Panc1 (cell line): Measurements from ENCODE around the gene INPP5A. TPM values are rescaled to one million over a fixed set of nuclear protein-coding genes. Genes with fewer than 3 reads are reported as not detected.

Experiments
- ATAC-seq: fragments of 200-7000 bp; cut with Tn5 transposase; 2 replicates; pipeline ENCODE4 v1.9.1; 2020; ENCODE audit warnings: mild to moderate bottlenecking, moderate library complexity
- BruUV-seq: library from RNA; stranded (reverse); fragments of 400-500 nt; replicated peaks from 2 replicates; lab custom pipeline; 2021; lab: Mats Ljungman, UMichigan
- CTCF ChIA-PET: fragments of 300-600 bp; sonication (Branson Sonifier 250); formaldehyde crosslinking; loops from one replicate; lab custom pipeline; 2022; ENCODE audit warnings: antibody characterized with exemption; lab: Charles Lee
- POLR2A ChIA-PET: fragments of 300-600 bp; sonication (Branson Sonifier 250); formaldehyde crosslinking; loops from one replicate; lab custom pipeline; 2022; ENCODE audit warnings: antibody characterized with exemption; lab: Charles Lee
- DNase-seq: peaks from one replicate; pipeline ENCODE4 v3.0.0-alpha.2; 2010; ENCODE audit warnings: low read depth, low spot score
- H3K27ac ChIP-seq: 2 replicates; pipeline ENCODE4 v1.5.1; 2011; ENCODE audit warnings: mild to moderate bottlenecking, low read length, inconsistent platforms
- H3K27me3 ChIP-seq: fragments of 200-500 bp; sonication (Bioruptor generic); 2 replicates; pipeline ENCODE4 v1.6.0; 2014; ENCODE audit warnings: low read length, inconsistent platforms; ENCODE audit not compliant: control insufficient read depth, insufficient read depth
- H3K36me3 ChIP-seq: fragments of 200-500 bp; sonication (Bioruptor generic); 2 replicates; pipeline ENCODE4 v1.5.1; 2014; ENCODE audit warnings: inconsistent platforms, mild to moderate bottlenecking, low read length, moderate library complexity; ENCODE audit not compliant: control insufficient read depth, insufficient read depth
- H3K4me1 ChIP-seq: 2 replicates; pipeline ENCODE4 v1.5.1; 2011; ENCODE audit warnings: inconsistent platforms, mild to moderate bottlenecking, low read length, moderate library complexity; ENCODE audit not compliant: control insufficient read depth, insufficient read depth
- H3K4me3 ChIP-seq, 2 experiments: 2 replicates each; pipeline ENCODE4 v1.5.1; 2011 to 2012; ENCODE audit warnings: low read depth in 2 of 2, low read length in 2 of 2, mild to moderate bottlenecking in 2 of 2, inconsistent platforms in 1 of 2, moderate library complexity in 1 of 2
- H3K9me3 ChIP-seq: fragments of 200-500 bp; sonication (Bioruptor generic); 2 replicates; pipeline ENCODE4 v1.5.1; 2014; ENCODE audit warnings: low read depth, mild to moderate bottlenecking, inconsistent platforms, low read length, moderate library complexity; ENCODE audit not compliant: control insufficient read depth, insufficient read depth
- POLR2AphosphoS5 ChIP-seq: IDR thresholded peaks from 2 replicates; pipeline ENCODE4 v1.6.1; 2012; ENCODE audit warnings: mild to moderate bottlenecking, low read depth, low read length, moderate library complexity
- REST ChIP-seq, 2 experiments: IDR thresholded peaks; 2 replicates each; pipeline ENCODE4 v1.6.1; 2011 to 2012; ENCODE audit warnings: low read depth in 2 of 2, control low read depth in 1 of 2, low read length in 1 of 2, mild to moderate bottlenecking in 1 of 2, moderate library complexity in 1 of 2; ENCODE audit not compliant: insufficient read depth in 1 of 2
- SIN3A ChIP-seq: IDR thresholded peaks from 2 replicates; pipeline ENCODE4 v1.6.1; 2012; ENCODE audit warnings: low read depth, mild to moderate bottlenecking, low read length, moderate library complexity, borderline replicate concordance; ENCODE audit not compliant: insufficient read depth
- TCF7L2 ChIP-seq: IDR thresholded peaks from 2 replicates; pipeline ENCODE4 v1.6.1; 2011; ENCODE audit warnings: mild to moderate bottlenecking, low read depth, low read length, inconsistent platforms
- in situ Hi-C: cut with HindIII; loops from 2 replicates; pipeline ENCODE4 v1.10.0; 2016; ENCODE audit warnings: low sequenced_read_pairs, low pct_unique_long_range_greater_than_20kb
- intact Hi-C: fragments of 100-400 bp; cut with micrococcal nuclease; formaldehyde crosslinking; loops from one replicate; pipeline ENCODE4 v1.10.0; 2022; ENCODE audit not compliant: unreplicated experiment
- total RNA-seq: library from RNA; stranded (reverse); gene quantifications from one replicate; pipeline ENCODE4 v1.2.1, GENCODE V29; 2021; ENCODE audit not compliant: unreplicated experiment
- TF ChIP-seq, protein P1 (sequence below): fragments of 450-650 bp; IDR thresholded peaks from 2 replicates; pipeline ENCODE4 v1.5.1; 2017; ENCODE audit warnings: mild to moderate bottlenecking

INPP5A gene
- total RNA-seq, 1 experiment from 2014 or later: 60.0 TPM

DNA sequence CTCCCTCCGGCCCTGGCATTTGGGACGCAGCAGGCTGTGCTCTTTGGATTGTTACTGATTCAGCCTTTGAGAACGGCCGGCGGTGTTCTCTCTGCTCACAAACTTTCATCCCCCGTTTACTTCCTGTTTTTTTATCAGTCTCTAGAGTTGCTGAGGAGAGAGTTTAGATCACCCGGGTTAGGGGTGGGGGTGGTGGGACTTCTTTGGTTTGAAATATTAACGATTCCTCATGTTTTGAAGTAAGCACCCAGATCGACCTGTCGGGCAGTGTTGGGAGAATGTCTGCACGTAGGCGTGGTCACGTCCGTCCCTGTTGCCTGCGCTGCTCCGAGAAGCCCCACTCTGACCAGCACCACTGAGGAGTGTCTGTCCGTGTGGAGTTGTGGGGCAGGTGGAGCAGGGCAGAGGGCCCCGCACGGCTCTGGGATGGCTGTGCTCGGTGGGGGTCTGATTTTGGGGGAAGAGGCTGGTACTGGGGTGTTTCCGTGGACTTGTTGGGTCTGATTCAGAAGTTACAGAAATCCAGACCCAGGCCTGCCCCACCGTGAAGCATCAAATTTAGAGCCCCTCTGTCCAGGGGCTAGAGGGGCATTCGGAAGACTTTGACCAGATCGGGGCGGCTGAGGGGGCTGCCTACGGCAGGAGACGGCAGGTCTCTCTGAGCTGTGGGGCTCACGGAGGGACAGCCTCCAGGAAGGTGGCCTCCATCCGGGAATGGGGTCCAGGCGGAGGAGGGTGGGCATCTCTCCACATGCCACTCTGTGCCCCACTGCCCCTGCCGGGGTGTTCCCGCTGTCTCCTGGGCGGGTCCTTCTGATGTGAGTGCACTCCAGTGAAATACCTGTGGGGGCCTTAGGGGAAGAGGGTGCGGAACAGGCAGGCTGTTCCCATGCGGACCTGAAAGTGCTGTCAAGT, 7.4 kb downstream of the INPP5A start:
- in situ Hi-C loops: no loop called here
- intact Hi-C loops: loop anchor here (5.0 kb wide), 1 partner anchor 32 kb away; no protein-coding TSS in a partner anchor
- POLR2A ChIA-PET: no interaction called here
- no peaks in the 10 kb centered on the region for H3K27me3 ChIP-seq
- H3K9me3 ChIP-seq: no peaks in the 10 kb centered on the region
- H3K36me3 ChIP-seq: no peaks in the 10 kb centered on the region
- H3K27ac ChIP-seq: peak overlapping the region; percentile 14; the same call in 1 of the 2 replicates
- ATAC-seq: 0 out of 2 replicates have a peak, but pooled peaks have one; percentile 26
- no peak overlapping the region for H3K4me3 ChIP-seq
- H3K4me1 ChIP-seq: peaks cover 36% of the 10 kb centered on the region
- CTCF ChIA-PET: interaction anchor here (0.6 kb wide), 1 partner anchor 237 kb away, joined by 4 read pairs; the partner anchor contains the start of gene STK32C
- TF ChIP-seq SIN3A (no peak), REST (IDR thresholded peaks at IDR 0.05; ENCODE audit: insufficient read depth in 1 of 2, low read depth in 2 of 2, low read length in 1 of 2) (no peak), TCF7L2 (no peak), POLR2AphosphoS5 (no peak)
- TF ChIP-seq, protein P1, sequence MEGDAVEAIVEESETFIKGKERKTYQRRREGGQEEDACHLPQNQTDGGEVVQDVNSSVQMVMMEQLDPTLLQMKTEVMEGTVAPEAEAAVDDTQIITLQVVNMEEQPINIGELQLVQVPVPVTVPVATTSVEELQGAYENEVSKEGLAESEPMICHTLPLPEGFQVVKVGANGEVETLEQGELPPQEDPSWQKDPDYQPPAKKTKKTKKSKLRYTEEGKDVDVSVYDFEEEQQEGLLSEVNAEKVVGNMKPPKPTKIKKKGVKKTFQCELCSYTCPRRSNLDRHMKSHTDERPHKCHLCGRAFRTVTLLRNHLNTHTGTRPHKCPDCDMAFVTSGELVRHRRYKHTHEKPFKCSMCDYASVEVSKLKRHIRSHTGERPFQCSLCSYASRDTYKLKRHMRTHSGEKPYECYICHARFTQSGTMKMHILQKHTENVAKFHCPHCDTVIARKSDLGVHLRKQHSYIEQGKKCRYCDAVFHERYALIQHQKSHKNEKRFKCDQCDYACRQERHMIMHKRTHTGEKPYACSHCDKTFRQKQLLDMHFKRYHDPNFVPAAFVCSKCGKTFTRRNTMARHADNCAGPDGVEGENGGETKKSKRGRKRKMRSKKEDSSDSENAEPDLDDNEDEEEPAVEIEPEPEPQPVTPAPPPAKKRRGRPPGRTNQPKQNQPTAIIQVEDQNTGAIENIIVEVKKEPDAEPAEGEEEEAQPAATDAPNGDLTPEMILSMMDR: no peak
- DNase-seq: no peak
- BruUV-seq: no TSS peak

DNA sequence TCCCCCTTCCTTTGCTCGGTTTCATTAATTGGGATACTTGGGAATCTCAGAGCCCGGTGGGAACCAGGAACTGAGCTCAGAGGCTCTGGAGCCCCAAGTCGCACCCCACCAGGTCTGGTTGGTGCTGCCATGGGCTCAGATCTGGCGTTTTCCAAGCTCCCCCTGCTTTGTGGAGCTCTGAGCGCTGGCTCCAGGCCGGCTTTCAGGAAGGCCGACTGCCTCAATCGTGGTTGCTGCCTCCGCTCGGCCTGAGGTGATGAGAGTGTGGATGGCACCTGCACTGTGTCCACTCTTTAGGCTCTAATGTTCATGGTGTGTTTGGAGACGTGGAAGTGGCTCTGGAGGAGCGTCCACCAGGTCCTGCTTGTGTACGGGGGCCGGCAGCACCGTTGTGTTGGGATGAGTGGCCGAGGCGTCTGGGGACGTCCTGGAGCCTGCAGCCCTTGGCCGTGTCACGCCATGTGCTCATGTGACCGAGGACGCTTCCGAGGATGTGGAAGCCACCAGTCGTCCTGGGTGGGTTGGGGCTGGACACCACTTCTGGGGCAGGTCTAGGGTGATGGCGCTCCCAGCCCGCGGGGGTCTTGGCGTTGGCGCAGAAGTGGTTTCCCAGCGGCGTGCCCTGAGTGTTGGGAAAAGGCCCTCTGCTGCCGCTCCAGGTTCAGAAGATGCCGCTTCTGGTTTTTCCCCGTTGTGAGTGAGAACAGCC, 8.2 kb downstream of the INPP5A start:
- ChIA-PET CTCF (interaction anchor here (0.6 kb wide), 1 partner anchor 238 kb away, joined by 4 read pairs; the partner anchor contains the start of gene STK32C), POLR2A (no interaction called here)
- no peaks in the 10 kb centered on the region for H3K36me3 ChIP-seq
- BruUV-seq: no TSS peak
- H3K27ac ChIP-seq: no peak overlapping the region
- intact Hi-C loops: no loop called here
- no peak for ATAC-seq
- no peaks in the 10 kb centered on the region for H3K9me3 ChIP-seq
- TF ChIP-seq, protein P1: no peak
- 0 out of 4 replicates have a peak, but pooled peaks of 1 of the 2 experiments have one; percentile 11 for TF ChIP-seq REST (IDR thresholded peaks at IDR 0.05; ENCODE audit: insufficient read depth in 1 of 2, low read depth in 2 of 2, low read length in 1 of 2)
- no peak for DNase-seq
- no peaks in the 10 kb centered on the region for H3K27me3 ChIP-seq
- H3K4me3 ChIP-seq: no peak overlapping the region
- in situ Hi-C loops: no loop called here
- H3K4me1 ChIP-seq: peaks cover 32% of the 10 kb centered on the region
